Heart left ventricle (tissue), 16 donors: ENCODE results near the gene IFIT3. TPM values are rescaled to one million over a fixed set of nuclear protein-coding genes. Genes with fewer than 3 reads are reported as not detected.

Experiments
- ATAC-seq, 4 donors: fragments of 200-7000 bp; cut with Tn5 transposase; one replicate each; pipeline ENCODE4 v1.9.1; 2020 to 2022; ENCODE audit warnings: moderate library complexity in 4 of 4, mild to moderate bottlenecking in 3 of 4, moderate number of reproducible peaks in 1 of 4
- DNase-seq, 5 donors: peaks; one replicate each; pipeline ENCODE4 v3.0.0-alpha.2; 2020
- H3K27ac ChIP-seq, 12 donors: fragments of 200-600 bp; sonication (generic) in 4 of 12; one replicate each; pipeline versions ENCODE4 v1.5.0 to v1.8.0; 2016 to 2022; ENCODE audit warnings: mild to moderate bottlenecking in 2 of 12
- H3K27me3 ChIP-seq, 9 donors: fragments of 200-600 bp; sonication (generic) in 2 of 9; one replicate each; pipeline versions ENCODE4 v1.5.1 to v1.8.0; 2016 to 2022; ENCODE audit warnings: mild to moderate bottlenecking in 3 of 9
- H3K36me3 ChIP-seq, 9 donors: fragments of 200-600 bp; sonication (generic) in 2 of 9; one replicate each; pipeline versions ENCODE4 v1.5.0 to v1.8.0; 2018 to 2022; ENCODE audit warnings: mild to moderate bottlenecking in 2 of 9
- H3K4me1 ChIP-seq, 12 donors: fragments of 200-600 bp; sonication (generic) in 4 of 12; one replicate each; pipeline versions ENCODE4 v1.5.0 to v1.8.0; 2016 to 2022; ENCODE audit warnings: mild to moderate bottlenecking in 3 of 12
- H3K4me3 ChIP-seq, 12 donors: fragments of 200-600 bp; sonication (generic) in 4 of 12; one replicate each; pipeline versions ENCODE4 v1.5.0 to v1.8.0; 2017 to 2022; ENCODE audit warnings: mild to moderate bottlenecking in 9 of 12, moderate library complexity in 4 of 12
- H3K9me3 ChIP-seq, 12 donors: fragments of 200-600 bp; sonication (generic) in 4 of 12; one replicate each; pipeline versions ENCODE4 v1.5.0 to v1.8.0; 2016 to 2022; ENCODE audit warnings: mild to moderate bottlenecking in 1 of 12
- POLR2A ChIP-seq, 2 donors: fragments of 450-650 bp; IDR thresholded peaks; one replicate each; pipeline ENCODE4 v1.6.1; 2017; ENCODE audit warnings: antibody characterized with exemption in 2 of 2, mild to moderate bottlenecking in 2 of 2, moderate library complexity in 2 of 2
- WGBS, 4 donors: extraction: QIAGEN DNeasy Blood & Tissue Kit in 2 of 4; methylation state at CpG; one replicate each; pipeline versions ENCODE4 v1.1.5 to v1.1.7; 2013 to 2018; 5-methylcytosine and 5-hydroxymethylcytosine counted together
- intact Hi-C, 10 donors: fragments of 100-400 bp; cut with DNase I; formaldehyde crosslinking; loops; one replicate each; pipeline versions ENCODE4 v1.11.1 to v1.14.2; 2022
- polyA plus RNA-seq, 2 donors: library from polyadenylated mRNA; stranded (reverse); fragments of 200-250 nt; gene quantifications; one replicate each; pipeline ENCODE4 v1.2.3, GENCODE V29; 2013
- total RNA-seq, 9 donors: library from RNA; depleted of rRNA in 2 of 9; stranded (reverse); fragments of >200 nt in 2 of 9; fragmentation: NEBNext Ultra II Directional in 3 of 9; extraction: Animal tissue kit (Norgen Biotek cat#: 25700) in 3 of 9; gene quantifications; one replicate each; pipeline versions ENCODE4 v1.1.0 to v1.2.4, GENCODE V29; 2016 to 2023
- TF ChIP-seq, protein P1 (sequence below), 12 donors: fragments of 200-600 bp; sonication (generic) in 4 of 12; IDR thresholded peaks; one replicate each; pipeline versions ENCODE4 v1.5.0 to v1.8.0; 2018 to 2022; ENCODE audit warnings: antibody characterized with exemption in 12 of 12, mild to moderate bottlenecking in 5 of 12
- donor health status: ischemic (EF 13 %, LVEDD 7.1; RV severe dilation, severe dysfunction).
- donor health status: healthy with polysubstance abuse.
- donor health status: DM: no; HTN: yes; CAD: no.
- donor health status: DM: no; HTN: no; CAD: no.
- donor health status: ischemic (EF 25% LVEDD 6.9; RV normal size, moderate dysfunction).
- donor health status: ischemic (EF 25% LVEDD 5.7; RV mildly dilated, moderate dysfunction).
- donor health status: healthy.
- donor health status: DM: yes; HTN: yes; CAD: no.
- donor health status: ischemic (EF 35%, LVEDD 5.7; RV mildly dilated, moderate dysfunction).
- donor health status: nonischemic (EF 11% LVEDD 7.7; RV severe dilation, severe dysfunction).
- donor health status: DM: yes; HTN: yes; CAD: no.
- donor health status: PGD.
- donor health status: ischemic (EF 29% LVEDD 5.4; RV normal size, mild dysfunction).
- donor health status: nonischemic (EF 23%, LVEDD 6.1; RV moderate dilation, normal function).

Gene IFIT3
- total and polyA plus RNA-seq, 11 donors = 4.4 to 107 (median 9.0) TPM

GRCh38 chr10:89384474-89385340 lies 56.9 kb downstream of the IFIT3 start:
- no peaks in the 10 kb centered on the region for H3K9me3 ChIP-seq
- no peaks in the 10 kb centered on the region for H3K27me3 ChIP-seq
- no peak overlapping the region for H3K4me3 ChIP-seq
- peak in 3 of 4 donors; percentile 39 to 67 (median 66) for ATAC-seq
- no peak for DNase-seq
- no peak for TF ChIP-seq POLR2A (IDR thresholded peaks at IDR 0.05)
- TF ChIP-seq, protein P1, sequence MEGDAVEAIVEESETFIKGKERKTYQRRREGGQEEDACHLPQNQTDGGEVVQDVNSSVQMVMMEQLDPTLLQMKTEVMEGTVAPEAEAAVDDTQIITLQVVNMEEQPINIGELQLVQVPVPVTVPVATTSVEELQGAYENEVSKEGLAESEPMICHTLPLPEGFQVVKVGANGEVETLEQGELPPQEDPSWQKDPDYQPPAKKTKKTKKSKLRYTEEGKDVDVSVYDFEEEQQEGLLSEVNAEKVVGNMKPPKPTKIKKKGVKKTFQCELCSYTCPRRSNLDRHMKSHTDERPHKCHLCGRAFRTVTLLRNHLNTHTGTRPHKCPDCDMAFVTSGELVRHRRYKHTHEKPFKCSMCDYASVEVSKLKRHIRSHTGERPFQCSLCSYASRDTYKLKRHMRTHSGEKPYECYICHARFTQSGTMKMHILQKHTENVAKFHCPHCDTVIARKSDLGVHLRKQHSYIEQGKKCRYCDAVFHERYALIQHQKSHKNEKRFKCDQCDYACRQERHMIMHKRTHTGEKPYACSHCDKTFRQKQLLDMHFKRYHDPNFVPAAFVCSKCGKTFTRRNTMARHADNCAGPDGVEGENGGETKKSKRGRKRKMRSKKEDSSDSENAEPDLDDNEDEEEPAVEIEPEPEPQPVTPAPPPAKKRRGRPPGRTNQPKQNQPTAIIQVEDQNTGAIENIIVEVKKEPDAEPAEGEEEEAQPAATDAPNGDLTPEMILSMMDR (IDR thresholded peaks at IDR 0.05) = no peak
- no peaks in the 10 kb centered on the region for H3K36me3 ChIP-seq
- 85 to 91% (median 90%) methylated on average over 4 of the region's 4 CpGs for whole genome bisulfite sequencing, 4 donors
- intact Hi-C loops = loop anchor here in 1 of 10 donors (5.0 kb wide), 1 partner anchor 127 kb away; no protein-coding TSS in a partner anchor
- H3K4me1 ChIP-seq = peaks cover 0 to 8% (median 0%) of the 10 kb centered on the region in 12 donors
- peak overlapping the region in 1 of 12 donors; percentile 65 for H3K27ac ChIP-seq

DNA sequence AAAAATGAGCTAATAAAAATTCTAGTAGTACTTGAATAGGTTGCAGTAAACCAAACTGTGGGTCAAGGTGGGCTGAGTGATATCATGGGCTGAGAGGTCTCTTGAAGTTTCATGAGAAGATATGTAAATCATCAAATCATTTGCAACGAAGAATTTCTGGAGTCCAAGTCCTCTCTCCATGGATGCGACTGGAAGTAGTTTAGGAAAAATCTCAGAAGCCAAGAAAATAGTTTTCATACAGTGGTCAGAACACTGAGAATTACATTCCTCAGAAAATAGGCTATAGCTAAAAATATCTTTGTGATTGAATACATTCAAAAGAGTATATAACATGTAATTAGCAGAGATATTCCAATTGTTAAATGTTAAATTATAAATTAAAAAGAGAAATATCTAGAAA lies 61.0 kb downstream of the IFIT3 start:
- no peak for TF ChIP-seq POLR2A (IDR thresholded peaks at IDR 0.05)
- TF ChIP-seq, protein P1 (IDR thresholded peaks at IDR 0.05) = no peak
- Histone ChIP-seq H3K4me3 (no peak overlapping the region), H3K36me3 (no peaks in the 10 kb centered on the region), H3K27ac (no peak overlapping the region), H3K9me3 (no peaks in the 10 kb centered on the region), H3K4me1 (peaks cover 0 to 39% (median 22%) of the 10 kb centered on the region in 12 donors), H3K27me3 (no peaks in the 10 kb centered on the region)
- intact Hi-C loops = loop anchor here in 1 of 10 donors (5.0 kb wide), 1 partner anchor 132 kb away; no protein-coding TSS in a partner anchor
- ATAC-seq = no peak
- WGBS, 4 donors = 65 to 82% (median 76%) methylated on average over 2 of the region's 2 CpGs
- DNase-seq = no peak

DNA sequence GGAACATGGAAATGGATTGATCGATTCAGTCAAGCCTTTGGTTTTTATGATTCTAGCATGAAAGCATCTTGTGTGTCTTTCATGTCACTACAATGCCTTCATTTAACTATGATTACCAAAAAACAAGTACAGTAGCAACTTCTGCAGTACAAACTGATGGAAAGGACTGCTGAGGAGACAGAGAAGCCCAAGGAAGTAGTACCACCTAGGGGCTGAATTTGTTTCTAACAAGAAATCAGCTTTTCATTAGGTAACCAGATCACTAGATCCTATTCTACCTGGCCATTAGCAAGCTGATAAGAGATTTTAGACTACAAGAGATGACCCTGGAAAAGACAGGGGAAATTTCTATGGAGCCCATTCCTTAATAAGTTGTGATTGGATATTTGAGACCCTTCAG lies 61.5 kb downstream of the IFIT3 start:
- WGBS, 4 donors = 68 to 83% (median 79%) methylated on average over 1 of the region's 1 CpG
- Histone ChIP-seq H3K27me3 (no peaks in the 10 kb centered on the region), H3K9me3 (no peaks in the 10 kb centered on the region), H3K27ac (no peak overlapping the region), H3K36me3 (no peaks in the 10 kb centered on the region), H3K4me1 (peaks cover 0 to 39% (median 26%) of the 10 kb centered on the region in 12 donors), H3K4me3 (no peak overlapping the region)
- ATAC-seq (no peak), DNase-seq (no peak)
- intact Hi-C loops = loop anchor here in 1 of 10 donors (5.0 kb wide), 1 partner anchor 132 kb away; no protein-coding TSS in a partner anchor
- TF ChIP-seq POLR2A (IDR thresholded peaks at IDR 0.05) = no peak
- TF ChIP-seq, protein P1 (IDR thresholded peaks at IDR 0.05) = peak in 10 of 12 donors; percentile 11 to 62 (median 44)

Other genes starting within 250 kb of the IFIT3 start
- gene CH25H, start 120.7 kb upstream of the IFIT3 start, total RNA-seq = 1 to 10 TPM in 3 of 9 donors, under 1 TPM in 6; 0.28 to 3.5 (median 0.42) TPM
- gene CH25H, start 120.7 kb upstream of the IFIT3 start, polyA plus RNA-seq = under 1 TPM; 0.24 to 0.27 TPM
- gene LIPA, start 76.2 kb upstream of the IFIT3 start, total RNA-seq = 100 to 1,000 TPM in 1 of 9 donors, 10 to 100 TPM in 8; 13.6 to 127 (median 18.8) TPM
- gene LIPA, start 76.2 kb upstream of the IFIT3 start, polyA plus RNA-seq = 10 to 100 TPM in 1 of 2 donors, 1 to 10 TPM in 1; 4.8 to 22.1 TPM
- 10 to 100 TPM in 3 of 9 donors, 1 to 10 TPM in 6; 2.3 to 30.2 (median 5.3) TPM for gene IFIT2, start 26.0 kb upstream of the IFIT3 start, total RNA-seq
- gene IFIT2, start 26.0 kb upstream of the IFIT3 start, polyA plus RNA-seq = 1 to 10 TPM; 2.1 to 2.8 TPM
- gene IFIT1B, start 50.1 kb downstream of the IFIT3 start, total RNA-seq = under 1 TPM in 2 of 9 donors, not detected in 7; 0.24 to 0.25 TPM
- not detected for gene IFIT1B, start 50.1 kb downstream of the IFIT3 start, polyA plus RNA-seq
- 10 to 100 TPM; 13.8 to 58.2 (median 25.6) TPM for gene IFIT1, start 64.6 kb downstream of the IFIT3 start, total RNA-seq
- gene IFIT1, start 64.6 kb downstream of the IFIT3 start, polyA plus RNA-seq = 10 to 100 TPM in 1 of 2 donors, 1 to 10 TPM in 1; 5.5 to 23.4 TPM
- gene IFIT5, start 86.6 kb downstream of the IFIT3 start, total RNA-seq = 10 to 100 TPM in 6 of 9 donors, 1 to 10 TPM in 3; 5.4 to 21.0 (median 10.4) TPM
- 1 to 10 TPM; 5.4 to 9.3 TPM for gene IFIT5, start 86.6 kb downstream of the IFIT3 start, polyA plus RNA-seq
- gene SLC16A12, start 207.6 kb downstream of the IFIT3 start, total RNA-seq = 1 to 10 TPM; 2.0 to 6.6 (median 2.9) TPM
- 1 to 10 TPM; 1.7 to 4.3 TPM for gene SLC16A12, start 207.6 kb downstream of the IFIT3 start, polyA plus RNA-seq